Immature natural killer cell (primary cell): ENCODE results near the gene TMEM107. TPM values are rescaled to one million over a fixed set of nuclear protein-coding genes. Genes with fewer than 3 reads are reported as not detected.

Experiments used
- DNase-seq, 3 donors: peaks; one replicate each; pipeline ENCODE4 v3.0.0; 2022; ENCODE audit warnings: mixed read lengths in 1 of 3
- H3K27ac Mint-ChIP-seq, 6 donors: one replicate each; pipeline ENCODE4 v1.8.0; 2020; ENCODE audit warnings: mixed read lengths in 6 of 6, mild to moderate bottlenecking in 5 of 6, inconsistent platforms in 4 of 6, moderate library complexity in 3 of 6
- H3K27me3 Mint-ChIP-seq, 3 donors: one replicate each; pipeline ENCODE4 v1.8.0; 2020 to 2021; ENCODE audit warnings: low read depth in 3 of 3, mild to moderate bottlenecking in 3 of 3, mixed read lengths in 3 of 3, moderate library complexity in 3 of 3, inconsistent platforms in 1 of 3
- H3K36me3 Mint-ChIP-seq, 3 donors: one replicate each; pipeline ENCODE4 v1.8.0; 2020; ENCODE audit warnings: mixed read lengths in 3 of 3, inconsistent platforms in 2 of 3, mild to moderate bottlenecking in 2 of 3
- H3K4me1 Mint-ChIP-seq, 2 donors: one replicate each; pipeline ENCODE4 v1.8.0; 2020; ENCODE audit warnings: inconsistent platforms in 2 of 2, mild to moderate bottlenecking in 2 of 2, mixed read lengths in 2 of 2, moderate library complexity in 1 of 2
- H3K4me3 Mint-ChIP-seq, 5 donors: one replicate each; pipeline ENCODE4 v1.8.0; 2020; ENCODE audit warnings: mild to moderate bottlenecking in 5 of 5, mixed read lengths in 5 of 5, inconsistent platforms in 3 of 5, moderate library complexity in 3 of 5
- H3K9me3 Mint-ChIP-seq, 6 donors: one replicate each; pipeline ENCODE4 v1.8.0; 2020; ENCODE audit warnings: mild to moderate bottlenecking in 6 of 6, mixed read lengths in 6 of 6, inconsistent platforms in 4 of 6, moderate library complexity in 3 of 6
- polyA plus RNA-seq, 3 donors: library from polyadenylated mRNA; unstranded; fragments of 300-500 nt; fragmentation: Illumina TruSeq; gene quantifications; one replicate each; pipeline ENCODE4 v1.2.3, GENCODE V29; 2021

The TMEM107 gene
- polyA plus RNA-seq, 3 donors from 2014 or later, result 53.3 to 69.3 (median 64.0) TPM

- no peaks in the 10 kb centered on the region for H3K9me3 Mint-ChIP-seq
- peak within 1 kb of the TSS; percentile 81 to 93 (median 89) for H3K4me3 Mint-ChIP-seq
- H3K27ac Mint-ChIP-seq, result peak within 1 kb of the TSS in 5 of 6 donors; percentile 97 to 99 (median 98)
- H3K4me1 Mint-ChIP-seq, result peaks cover 56 to 64% of the 10 kb centered on the region in 2 donors
- H3K36me3 Mint-ChIP-seq, result peaks cover 0 to 13% (median 9%) of the 10 kb centered on the region in 3 donors
- peaks cover 11 to 43% (median 22%) of the 10 kb centered on the region in 3 donors for H3K27me3 Mint-ChIP-seq
- peak; percentile 88 to 91 (median 90) for DNase-seq
These were observed 13.8 kb downstream of the TMEM107 start, which contains the start of gene VAMP2 for GRCh38 chr17:8162233-8162996. Gene VAMP2 (minus strand): TSS chr17:8162948. CDS start chr17:8162879, 69 bp downstream.

DNA sequence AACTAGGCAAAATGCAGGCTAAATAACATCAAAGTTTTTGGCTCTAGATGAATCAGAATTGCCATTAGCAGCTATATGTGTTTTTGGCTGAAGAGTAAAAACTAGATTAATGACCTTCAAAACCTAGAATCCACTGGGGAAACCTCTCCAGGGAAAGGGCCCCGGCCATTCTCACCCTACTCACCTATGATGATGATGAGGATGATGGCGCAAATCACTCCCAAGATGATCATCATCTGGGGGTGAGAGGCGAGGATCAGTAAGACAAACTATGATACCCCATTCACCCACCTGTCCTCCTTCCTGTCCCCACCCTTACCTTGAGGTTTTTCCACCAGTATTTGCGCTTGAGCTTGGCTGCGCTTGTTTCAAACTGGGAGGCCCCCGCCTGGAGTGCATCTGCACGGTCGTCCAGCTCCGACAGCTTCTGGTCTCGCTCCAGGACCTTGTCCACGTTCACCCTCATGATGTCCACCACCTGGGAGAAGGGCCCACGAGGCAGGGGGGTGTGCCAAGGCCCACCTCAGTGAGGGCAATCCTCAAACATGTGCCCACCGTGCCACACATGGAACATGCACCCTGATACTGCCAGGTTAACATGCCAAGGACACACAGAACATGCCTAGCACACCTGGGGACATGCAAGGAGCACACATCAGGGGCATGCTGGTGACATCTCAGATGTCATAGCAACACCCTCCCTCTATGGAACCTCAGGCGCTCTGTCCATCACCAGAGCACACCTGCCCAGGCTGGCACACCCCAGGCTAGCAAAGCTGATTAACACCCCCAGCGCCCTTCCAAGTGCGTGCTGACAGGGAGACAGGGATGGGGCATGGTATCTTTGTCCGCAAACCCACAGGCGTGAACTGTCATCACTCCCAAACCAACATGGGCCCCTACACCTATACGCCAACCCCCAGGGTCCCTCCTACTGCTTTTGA, 14.6 kb downstream of the TMEM107 start:
- DNase-seq, result no peak
- H3K36me3 Mint-ChIP-seq, result peaks cover 0 to 13% (median 9%) of the 10 kb centered on the region in 3 donors

DNA sequence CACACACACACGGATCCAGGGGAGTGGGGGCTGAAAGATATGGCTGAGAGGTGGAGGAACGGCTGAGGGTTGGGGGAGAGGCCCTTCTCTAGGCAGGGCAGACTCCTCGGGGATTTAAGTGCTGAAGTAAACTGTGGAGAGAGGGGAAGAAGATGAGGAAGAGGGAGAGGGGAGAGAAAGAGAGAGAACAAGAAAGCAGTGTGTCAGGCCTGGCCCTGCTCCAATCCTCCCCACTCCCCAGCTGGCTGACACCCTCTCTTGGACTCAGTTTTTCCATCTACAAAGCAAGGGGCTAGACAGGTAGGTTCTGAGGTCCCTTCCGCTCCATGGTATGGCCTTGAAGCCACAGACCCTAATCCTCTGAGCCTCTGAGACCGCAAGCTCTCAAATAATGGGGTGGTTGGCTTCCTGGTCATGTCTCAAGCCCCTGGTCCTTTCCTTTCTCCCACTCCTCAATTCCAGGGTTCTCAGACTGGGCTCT, 15.4 kb downstream of the TMEM107 start:
- Mint-ChIP-seq H3K27me3 (peaks cover 11 to 43% (median 22%) of the 10 kb centered on the region in 3 donors), H3K4me3 (peak overlapping the region; percentile 81 to 91 (median 86)), H3K27ac (peak overlapping the region in 4 of 6 donors; percentile 91 to 97 (median 94)), H3K36me3 (peaks cover 0 to 13% (median 9%) of the 10 kb centered on the region in 3 donors), H3K9me3 (no peaks in the 10 kb centered on the region), H3K4me1 (peaks cover 56 to 64% of the 10 kb centered on the region in 2 donors)
- no peak for DNase-seq

More for the DNA sequence above, 14.6 kb downstream of the TMEM107 start:
- H3K4me1 Mint-ChIP-seq, result peaks cover 56 to 64% of the 10 kb centered on the region in 2 donors
- peak overlapping the region in 4 of 6 donors; percentile 91 to 97 (median 94) for H3K27ac Mint-ChIP-seq
- peak overlapping the region; percentile 81 to 91 (median 86) for H3K4me3 Mint-ChIP-seq
- no peaks in the 10 kb centered on the region for H3K9me3 Mint-ChIP-seq
- peaks cover 11 to 43% (median 22%) of the 10 kb centered on the region in 3 donors for H3K27me3 Mint-ChIP-seq

DNA sequence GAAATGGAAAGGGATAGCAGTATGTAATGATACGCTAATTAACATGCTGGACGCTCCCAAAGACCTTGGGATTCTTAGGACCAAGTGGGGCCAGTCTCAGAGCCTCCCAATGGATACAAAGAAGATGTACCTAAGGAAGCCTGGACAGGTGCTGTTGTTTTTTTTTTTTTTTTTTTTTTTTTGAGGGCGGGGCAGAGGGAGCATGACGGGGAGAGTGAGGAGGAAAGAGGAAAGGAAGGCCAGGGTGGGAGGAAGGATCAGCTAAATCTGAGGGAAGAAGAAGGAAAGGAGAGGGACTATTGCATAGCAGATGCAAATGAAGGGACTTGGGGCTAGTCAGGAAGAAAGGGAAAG, 16.0 kb downstream of the TMEM107 start:
- Mint-ChIP-seq H3K4me1 (peaks cover 56 to 62% of the 10 kb centered on the region in 2 donors), H3K36me3 (peaks cover 0 to 13% (median 9%) of the 10 kb centered on the region in 3 donors), H3K27me3 (peaks cover 11 to 41% (median 22%) of the 10 kb centered on the region in 3 donors), H3K4me3 (peak overlapping the region; percentile 42 to 91 (median 86)), H3K9me3 (no peaks in the 10 kb centered on the region), H3K27ac (peak overlapping the region in 4 of 6 donors; percentile 87 to 97 (median 94))
- DNase-seq, result no peak

DNA sequence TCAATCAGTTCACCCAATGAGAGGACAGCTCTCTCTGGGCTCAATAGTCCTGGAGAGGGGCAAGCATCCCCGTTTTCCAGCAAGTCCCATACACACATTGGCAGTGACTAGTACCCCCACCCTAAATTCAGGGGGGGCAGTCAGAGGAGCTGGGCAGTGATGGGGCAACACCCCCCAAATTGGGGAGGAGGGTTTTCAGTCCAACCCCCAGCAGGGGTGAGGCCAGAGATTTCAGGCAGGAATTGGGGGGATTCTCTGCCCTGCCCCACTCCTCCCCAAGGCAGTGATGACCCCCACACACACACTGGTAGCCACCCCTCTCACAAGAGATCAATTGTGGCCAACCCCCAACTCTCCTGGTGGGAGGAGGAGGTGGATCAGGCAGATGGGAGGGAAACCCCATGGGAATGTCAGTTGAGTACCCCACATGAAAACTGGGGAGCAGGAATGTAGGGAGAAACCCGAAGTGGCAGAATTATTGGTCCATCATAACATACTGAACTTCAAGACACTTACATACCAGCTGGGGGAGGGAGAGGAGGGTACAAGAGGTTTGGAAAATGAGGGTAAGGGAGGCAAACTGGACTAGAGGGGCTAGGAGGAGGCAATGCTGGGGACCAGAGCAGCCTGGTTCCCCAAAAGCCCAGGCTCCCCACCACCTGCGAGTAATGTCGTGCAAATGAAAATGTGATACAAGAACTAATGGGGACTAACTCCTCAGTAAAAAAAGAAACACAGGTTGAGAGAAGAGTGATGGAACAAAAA, 16.5 kb downstream of the TMEM107 start:
- Mint-ChIP-seq H3K36me3 (peaks cover 0 to 13% (median 9%) of the 10 kb centered on the region in 3 donors), H3K9me3 (no peaks in the 10 kb centered on the region), H3K4me1 (peaks cover 50 to 56% of the 10 kb centered on the region in 2 donors), H3K4me3 (peak overlapping the region; percentile 42 to 83 (median 75)), H3K27me3 (peaks cover 10 to 36% (median 22%) of the 10 kb centered on the region in 3 donors), H3K27ac (peak overlapping the region in 4 of 6 donors; percentile 87 to 98 (median 93))
- DNase-seq, result no peak

GRCh38 chr17:8159032-8159400, 17.2 kb downstream of the TMEM107 start:
- no peaks in the 10 kb centered on the region for H3K9me3 Mint-ChIP-seq
- DNase-seq, result no peak
- peaks cover 0 to 13% (median 9%) of the 10 kb centered on the region in 3 donors for H3K36me3 Mint-ChIP-seq
- H3K27me3 Mint-ChIP-seq, result peaks cover 8 to 35% (median 20%) of the 10 kb centered on the region in 3 donors
- peak overlapping the region in 4 of 6 donors; percentile 87 to 99 (median 98) for H3K27ac Mint-ChIP-seq
- peak overlapping the region; percentile 73 to 80 (median 75) for H3K4me3 Mint-ChIP-seq
- peaks cover 44 to 50% of the 10 kb centered on the region in 2 donors for H3K4me1 Mint-ChIP-seq

GRCh38 chr17:8158267-8159031, 17.7 kb downstream of the TMEM107 start:
- DNase-seq, result peak; percentile 86 to 87 (median 87)
- Mint-ChIP-seq H3K27me3 (peaks cover 12 to 33% (median 18%) of the 10 kb centered on the region in 3 donors), H3K9me3 (no peaks in the 10 kb centered on the region), H3K36me3 (peaks cover 0 to 13% (median 9%) of the 10 kb centered on the region in 3 donors), H3K4me1 (peaks cover 41 to 45% of the 10 kb centered on the region in 2 donors), H3K4me3 (peak overlapping the region; percentile 73 to 80 (median 75)), H3K27ac (peak overlapping the region in 4 of 6 donors; percentile 85 to 99 (median 98))

DNA sequence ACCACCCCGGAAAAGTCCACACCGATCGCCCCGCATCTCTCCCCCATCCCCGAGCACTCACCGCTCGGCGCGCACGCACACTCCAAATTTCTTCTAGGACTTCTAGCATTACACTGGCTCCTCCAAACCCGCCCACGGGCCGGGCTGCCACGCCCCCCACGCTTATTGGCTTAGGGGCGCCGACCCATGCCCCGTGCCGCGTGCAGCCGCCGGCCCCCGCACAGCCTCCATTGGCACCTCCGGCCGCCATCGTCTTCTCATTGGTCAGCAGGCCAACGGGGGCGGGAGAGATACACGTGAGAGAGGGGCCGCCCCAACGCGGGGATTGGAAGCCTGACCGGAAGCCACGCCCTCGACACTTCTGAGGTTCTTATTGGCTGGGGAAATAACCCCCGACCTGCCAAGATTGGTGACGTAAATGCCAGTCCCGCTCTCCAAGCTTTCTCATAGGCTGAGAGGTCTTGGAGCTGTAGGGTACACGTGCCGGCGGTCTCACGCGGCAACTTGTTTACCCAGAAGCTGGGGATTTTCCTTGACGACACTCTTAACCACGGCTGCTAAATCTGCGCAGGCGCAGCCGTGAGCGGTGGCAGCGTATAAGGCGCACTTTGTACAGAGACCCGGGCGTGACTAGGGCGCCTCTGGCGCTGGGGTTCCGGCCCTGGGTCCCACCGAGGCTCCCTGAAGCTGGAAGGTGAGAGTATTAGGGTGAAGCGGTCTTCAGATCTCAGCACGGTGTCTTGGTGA, 19.8 kb downstream of the TMEM107 start:
- no peak overlapping the region for H3K27ac Mint-ChIP-seq
- peak; percentile 100 for DNase-seq
- peaks cover 33 to 50% of the 10 kb centered on the region in 2 donors for H3K4me1 Mint-ChIP-seq
- no peak overlapping the region for H3K4me3 Mint-ChIP-seq
- peaks cover 21 to 39% (median 28%) of the 10 kb centered on the region in 3 donors for H3K27me3 Mint-ChIP-seq
- peaks cover 0 to 2% (median 0%) of the 10 kb centered on the region in 6 donors for H3K9me3 Mint-ChIP-seq
- peaks cover 0 to 13% (median 9%) of the 10 kb centered on the region in 3 donors for H3K36me3 Mint-ChIP-seq

DNA sequence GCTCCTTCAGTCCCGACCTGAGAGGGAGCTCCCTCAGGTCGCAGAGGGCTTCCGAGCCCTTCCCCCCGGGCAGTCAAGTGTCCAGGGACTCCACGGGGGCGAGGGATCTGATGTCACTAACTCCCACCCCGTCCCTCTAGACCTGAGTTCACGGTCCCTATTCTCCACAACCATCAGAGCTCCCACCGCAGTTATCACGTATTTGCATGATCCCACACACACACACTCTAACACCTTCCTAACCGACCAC, 20.3 kb downstream of the TMEM107 start:
- H3K36me3 Mint-ChIP-seq, result peaks cover 0 to 13% (median 9%) of the 10 kb centered on the region in 3 donors

DNA sequence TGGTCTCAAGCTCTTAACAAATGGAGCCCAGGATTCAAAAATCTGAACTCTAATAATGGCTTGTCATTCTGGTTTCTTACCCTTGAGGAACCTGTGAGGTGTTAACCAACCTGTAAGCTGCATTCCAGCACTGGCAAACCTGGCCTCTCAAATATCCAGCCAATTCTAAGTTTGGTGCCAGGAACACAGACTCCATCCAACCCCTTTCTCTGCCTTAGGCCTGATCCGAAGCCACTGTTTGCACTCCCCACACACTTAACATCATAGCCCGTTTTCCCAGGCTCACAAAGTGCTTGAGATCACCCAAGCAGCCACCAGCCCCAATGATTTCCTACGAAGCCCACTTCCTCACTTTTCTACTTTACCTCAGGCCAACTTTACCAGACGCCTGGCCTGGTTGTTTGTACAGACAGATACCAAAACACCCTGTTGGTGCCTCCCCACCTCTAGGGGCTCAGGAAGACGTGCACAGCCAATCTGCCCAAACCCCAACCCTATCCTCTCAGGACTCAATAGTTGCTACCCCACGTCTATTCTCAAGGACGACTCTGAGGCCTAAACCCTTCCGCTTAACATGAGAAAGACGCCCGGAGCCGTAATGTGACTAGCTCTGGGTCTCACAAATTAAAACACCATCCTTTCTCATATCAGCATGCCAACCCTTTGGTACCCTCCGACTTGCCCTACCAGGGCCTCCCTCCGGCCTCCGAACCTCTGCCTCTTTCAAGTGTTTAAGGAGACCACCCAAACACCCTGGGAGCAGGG, 20.8 kb downstream of the TMEM107 start:
- Mint-ChIP-seq H3K4me3 (no peak overlapping the region), H3K27me3 (peaks cover 29 to 44% (median 33%) of the 10 kb centered on the region in 3 donors), H3K27ac (no peak overlapping the region), H3K9me3 (peaks cover 0 to 4% (median 0%) of the 10 kb centered on the region in 6 donors), H3K36me3 (peaks cover 0 to 9% (median 9%) of the 10 kb centered on the region in 3 donors), H3K4me1 (peaks cover 23 to 47% of the 10 kb centered on the region in 2 donors)
- DNase-seq, result no peak

More for the DNA sequence above, 20.3 kb downstream of the TMEM107 start:
- peaks cover 28 to 48% of the 10 kb centered on the region in 2 donors for H3K4me1 Mint-ChIP-seq
- no peak overlapping the region for H3K27ac Mint-ChIP-seq
- H3K9me3 Mint-ChIP-seq, result peaks cover 0 to 4% (median 0%) of the 10 kb centered on the region in 6 donors
- H3K4me3 Mint-ChIP-seq, result no peak overlapping the region
- H3K27me3 Mint-ChIP-seq, result peaks cover 26 to 40% (median 33%) of the 10 kb centered on the region in 3 donors
- DNase-seq, result no peak

- Mint-ChIP-seq H3K4me1 (peaks cover 19 to 46% of the 10 kb centered on the region in 2 donors), H3K4me3 (peak overlapping the region in 1 of 5 donors; percentile 97), H3K27ac (no peak overlapping the region), H3K9me3 (peaks cover 0 to 4% (median 0%) of the 10 kb centered on the region in 6 donors), H3K27me3 (peaks cover 36 to 43% (median 41%) of the 10 kb centered on the region in 3 donors), H3K36me3 (peaks cover 0 to 6% (median 4%) of the 10 kb centered on the region in 3 donors)
- no peak for DNase-seq
These were observed 21.5 kb downstream of the TMEM107 start for GRCh38 chr17:8154608-8155155.
